Measurements from ENCODE around the gene GOPC. TPM values are rescaled to one million over a fixed set of nuclear protein-coding genes. Genes with fewer than 3 reads are reported as not detected.

GOPC gene
- total and polyA plus RNA-seq, 2 experiments from 2014 or later = 15.5 to 26.4 TPM

DNA sequence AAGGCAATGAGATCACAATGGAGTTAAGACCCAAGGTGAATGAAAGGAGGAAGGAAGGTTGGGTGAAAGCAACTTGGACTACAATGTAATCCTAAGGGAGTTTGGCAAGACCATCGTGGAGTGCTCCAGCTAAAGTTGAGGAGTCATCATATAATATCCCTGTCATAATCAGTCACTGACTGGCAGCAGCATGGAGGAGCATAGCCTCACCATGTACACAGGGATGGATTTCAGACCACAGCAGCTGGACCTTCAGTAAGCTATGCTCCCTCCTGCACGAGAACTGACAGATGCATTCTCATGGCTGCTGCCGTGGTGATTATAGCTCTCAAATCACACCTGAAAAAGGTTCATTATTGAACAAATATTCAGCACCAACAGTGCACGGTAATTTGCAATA, 43.0 kb downstream of the GOPC start (continued):
- TF ChIP-seq, protein P1, sequence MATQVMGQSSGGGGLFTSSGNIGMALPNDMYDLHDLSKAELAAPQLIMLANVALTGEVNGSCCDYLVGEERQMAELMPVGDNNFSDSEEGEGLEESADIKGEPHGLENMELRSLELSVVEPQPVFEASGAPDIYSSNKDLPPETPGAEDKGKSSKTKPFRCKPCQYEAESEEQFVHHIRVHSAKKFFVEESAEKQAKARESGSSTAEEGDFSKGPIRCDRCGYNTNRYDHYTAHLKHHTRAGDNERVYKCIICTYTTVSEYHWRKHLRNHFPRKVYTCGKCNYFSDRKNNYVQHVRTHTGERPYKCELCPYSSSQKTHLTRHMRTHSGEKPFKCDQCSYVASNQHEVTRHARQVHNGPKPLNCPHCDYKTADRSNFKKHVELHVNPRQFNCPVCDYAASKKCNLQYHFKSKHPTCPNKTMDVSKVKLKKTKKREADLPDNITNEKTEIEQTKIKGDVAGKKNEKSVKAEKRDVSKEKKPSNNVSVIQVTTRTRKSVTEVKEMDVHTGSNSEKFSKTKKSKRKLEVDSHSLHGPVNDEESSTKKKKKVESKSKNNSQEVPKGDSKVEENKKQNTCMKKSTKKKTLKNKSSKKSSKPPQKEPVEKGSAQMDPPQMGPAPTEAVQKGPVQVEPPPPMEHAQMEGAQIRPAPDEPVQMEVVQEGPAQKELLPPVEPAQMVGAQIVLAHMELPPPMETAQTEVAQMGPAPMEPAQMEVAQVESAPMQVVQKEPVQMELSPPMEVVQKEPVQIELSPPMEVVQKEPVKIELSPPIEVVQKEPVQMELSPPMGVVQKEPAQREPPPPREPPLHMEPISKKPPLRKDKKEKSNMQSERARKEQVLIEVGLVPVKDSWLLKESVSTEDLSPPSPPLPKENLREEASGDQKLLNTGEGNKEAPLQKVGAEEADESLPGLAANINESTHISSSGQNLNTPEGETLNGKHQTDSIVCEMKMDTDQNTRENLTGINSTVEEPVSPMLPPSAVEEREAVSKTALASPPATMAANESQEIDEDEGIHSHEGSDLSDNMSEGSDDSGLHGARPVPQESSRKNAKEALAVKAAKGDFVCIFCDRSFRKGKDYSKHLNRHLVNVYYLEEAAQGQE (IDR thresholded peaks at IDR 0.05; ENCODE audit: unreplicated experiment) = no peak
- TF ChIP-seq ZNF114 (CRISPR knock-in tag; IDR thresholded peaks at IDR 0.05) (no peak), POLR2AphosphoS5 (IDR thresholded peaks at IDR 0.05; ENCODE audit: low read depth) (no peak), ZNF331 (CRISPR knock-in tag; IDR thresholded peaks at IDR 0.05; ENCODE audit: low read depth) (no peak), EZH2phosphoT487 (IDR thresholded peaks at IDR 0.05; ENCODE audit: unreplicated experiment) (no peak)

- Histone ChIP-seq H3K4me2 (no peak overlapping the region), H3K27me3 (ENCODE audit: insufficient read depth) (no peaks in the 10 kb centered on the region), H3K27ac (ENCODE audit: low read depth) (no peak overlapping the region), H3K79me2 (replicated peaks; ENCODE audit: insufficient read depth) (no peaks in the 10 kb centered on the region), H3K4me3 (no peak overlapping the region), H3K36me3 (ENCODE audit: insufficient read depth) (no peaks in the 10 kb centered on the region), H3K9me2 (ENCODE audit: insufficient read depth) (no peaks in the 10 kb centered on the region), H3K4me1 (ENCODE audit: insufficient read depth) (no peaks in the 10 kb centered on the region), H2AFZ (no peak overlapping the region), H3F3A (replicated peaks; ENCODE audit: low read depth) (no peaks in the 10 kb centered on the region), H4K20me1 (replicated peaks; ENCODE audit: insufficient read depth) (no peaks in the 10 kb centered on the region)
- no peak overlapping the region for H3K27ac Mint-ChIP-seq
- no peaks in the 10 kb centered on the region for H3K27me3 Mint-ChIP-seq (ENCODE audit: insufficient read depth, low read depth, poor library complexity)
- no peak for DNase-seq (ENCODE audit: low spot score)
- peaks cover 3% of the 10 kb centered on the region; the same call in 2 of the 3 replicates for H3K36me3 Mint-ChIP-seq (ENCODE audit: low read depth)
- no peak overlapping the region for H3K4me3 Mint-ChIP-seq
- no peak for ATAC-seq
- TF ChIP-seq ZNF114 (CRISPR knock-in tag; IDR thresholded peaks at IDR 0.05) = no peak
- TF ChIP-seq, protein P2, sequence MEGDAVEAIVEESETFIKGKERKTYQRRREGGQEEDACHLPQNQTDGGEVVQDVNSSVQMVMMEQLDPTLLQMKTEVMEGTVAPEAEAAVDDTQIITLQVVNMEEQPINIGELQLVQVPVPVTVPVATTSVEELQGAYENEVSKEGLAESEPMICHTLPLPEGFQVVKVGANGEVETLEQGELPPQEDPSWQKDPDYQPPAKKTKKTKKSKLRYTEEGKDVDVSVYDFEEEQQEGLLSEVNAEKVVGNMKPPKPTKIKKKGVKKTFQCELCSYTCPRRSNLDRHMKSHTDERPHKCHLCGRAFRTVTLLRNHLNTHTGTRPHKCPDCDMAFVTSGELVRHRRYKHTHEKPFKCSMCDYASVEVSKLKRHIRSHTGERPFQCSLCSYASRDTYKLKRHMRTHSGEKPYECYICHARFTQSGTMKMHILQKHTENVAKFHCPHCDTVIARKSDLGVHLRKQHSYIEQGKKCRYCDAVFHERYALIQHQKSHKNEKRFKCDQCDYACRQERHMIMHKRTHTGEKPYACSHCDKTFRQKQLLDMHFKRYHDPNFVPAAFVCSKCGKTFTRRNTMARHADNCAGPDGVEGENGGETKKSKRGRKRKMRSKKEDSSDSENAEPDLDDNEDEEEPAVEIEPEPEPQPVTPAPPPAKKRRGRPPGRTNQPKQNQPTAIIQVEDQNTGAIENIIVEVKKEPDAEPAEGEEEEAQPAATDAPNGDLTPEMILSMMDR (conservative IDR thresholded peaks at IDR 0.05; ENCODE audit: low read depth in 2 of 2) = no peak
- no peak for TF ChIP-seq ZNF331 (CRISPR knock-in tag; IDR thresholded peaks at IDR 0.05; ENCODE audit: low read depth)
- TF ChIP-seq, protein P1 (IDR thresholded peaks at IDR 0.05; ENCODE audit: unreplicated experiment) = no peak
- no peak for TF ChIP-seq CREB1 (CRISPR knock-in tag; IDR thresholded peaks at IDR 0.05; ENCODE audit: low read depth)
- no peak for TF ChIP-seq NANOG (IDR thresholded peaks at IDR 0.05; ENCODE audit: borderline replicate concordance)
- no peak for TF ChIP-seq JUNB (IDR thresholded peaks at IDR 0.05; ENCODE audit: unreplicated experiment)
- TF ChIP-seq, protein P3, sequence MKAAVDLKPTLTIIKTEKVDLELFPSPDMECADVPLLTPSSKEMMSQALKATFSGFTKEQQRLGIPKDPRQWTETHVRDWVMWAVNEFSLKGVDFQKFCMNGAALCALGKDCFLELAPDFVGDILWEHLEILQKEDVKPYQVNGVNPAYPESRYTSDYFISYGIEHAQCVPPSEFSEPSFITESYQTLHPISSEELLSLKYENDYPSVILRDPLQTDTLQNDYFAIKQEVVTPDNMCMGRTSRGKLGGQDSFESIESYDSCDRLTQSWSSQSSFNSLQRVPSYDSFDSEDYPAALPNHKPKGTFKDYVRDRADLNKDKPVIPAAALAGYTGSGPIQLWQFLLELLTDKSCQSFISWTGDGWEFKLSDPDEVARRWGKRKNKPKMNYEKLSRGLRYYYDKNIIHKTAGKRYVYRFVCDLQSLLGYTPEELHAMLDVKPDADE (IDR thresholded peaks at IDR 0.05) = no peak
- TF ChIP-seq EZH2phosphoT487 (IDR thresholded peaks at IDR 0.05; ENCODE audit: unreplicated experiment) = no peak
- TF ChIP-seq EZH2 (IDR thresholded peaks at IDR 0.05; ENCODE audit: low read depth, unreplicated experiment) = no peak
- no peaks in the 10 kb centered on the region for H3K9me3 Mint-ChIP-seq
- no peaks in the 10 kb centered on the region for H3K4me1 Mint-ChIP-seq
Measured at GRCh38 chr6:117558818-117559217, 43.5 kb downstream of the GOPC start.
